ENCODE results near the gene IRF1.
A peak's percentile ranks its signal among the peaks of the same experiment; 100 is the strongest.

Gene IRF1

DNA sequence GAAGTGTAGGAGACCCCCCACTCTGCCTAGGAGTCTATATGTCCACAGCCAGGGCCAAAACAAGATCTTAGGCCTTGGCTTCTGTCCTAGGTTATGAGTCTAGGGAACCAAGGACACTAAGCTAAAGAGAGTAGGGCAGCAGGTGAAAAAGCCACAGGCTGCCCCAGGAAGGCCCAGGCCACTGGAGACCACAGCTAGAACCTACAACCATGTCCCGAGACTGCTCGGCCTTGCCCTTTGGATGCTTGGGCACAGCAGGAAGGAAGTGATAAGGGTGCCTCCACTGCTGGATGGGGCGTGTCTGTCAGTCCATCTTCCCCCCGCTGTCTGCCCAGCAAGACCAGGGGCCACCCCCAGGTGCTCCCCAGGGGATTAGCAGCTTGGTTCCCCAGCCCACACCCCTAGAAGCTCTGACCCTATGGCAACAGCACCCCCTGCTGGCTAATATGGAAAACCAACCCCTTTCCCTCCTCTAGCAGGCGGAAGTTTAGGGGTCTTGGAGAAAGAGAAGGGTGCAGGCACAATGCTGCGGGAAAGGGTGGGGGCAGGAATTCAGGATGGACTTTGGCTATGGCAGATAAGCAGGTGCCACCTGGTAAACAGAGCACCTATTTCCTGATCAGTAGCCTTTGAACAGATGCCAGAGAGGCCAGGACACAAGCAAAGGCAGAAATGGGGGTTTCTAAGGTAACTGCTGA, 10.5 kb upstream of the IRF1 start:
- DNase-seq = no peak

DNA sequence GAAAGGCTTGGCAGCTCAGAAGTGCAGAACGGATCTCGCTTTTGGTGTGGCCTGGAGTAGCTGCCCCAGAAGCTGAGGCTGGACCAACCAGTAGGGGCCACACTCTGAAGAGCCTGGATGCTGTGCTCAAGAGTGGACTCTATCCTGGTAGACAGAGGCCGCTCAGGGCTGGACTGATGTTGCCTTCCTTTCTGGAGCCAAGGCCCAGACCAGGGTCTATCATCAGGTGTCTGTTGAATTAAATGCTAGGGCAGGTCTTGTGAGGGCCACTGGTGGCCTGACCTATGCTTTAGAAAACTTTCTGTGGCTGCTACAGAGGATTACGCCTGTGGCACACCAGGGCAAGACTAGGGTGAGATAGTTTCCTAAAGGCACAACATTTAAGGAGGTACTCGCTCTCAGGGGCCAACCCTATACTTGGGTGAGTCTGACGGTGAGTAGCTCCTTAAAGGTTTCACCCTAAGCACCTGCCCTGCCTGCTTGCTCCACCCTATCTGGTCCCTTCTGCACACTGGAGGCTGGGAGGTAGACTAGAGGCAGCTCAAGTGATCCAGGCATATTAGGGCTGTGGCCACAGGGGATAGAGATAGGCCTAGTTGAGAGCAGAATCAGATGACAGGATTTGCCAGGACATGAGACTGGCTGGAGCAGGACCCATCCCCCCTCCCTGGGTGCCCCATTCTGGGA, 9.8 kb upstream of the IRF1 start:
- DNase-seq = no peak

DNA sequence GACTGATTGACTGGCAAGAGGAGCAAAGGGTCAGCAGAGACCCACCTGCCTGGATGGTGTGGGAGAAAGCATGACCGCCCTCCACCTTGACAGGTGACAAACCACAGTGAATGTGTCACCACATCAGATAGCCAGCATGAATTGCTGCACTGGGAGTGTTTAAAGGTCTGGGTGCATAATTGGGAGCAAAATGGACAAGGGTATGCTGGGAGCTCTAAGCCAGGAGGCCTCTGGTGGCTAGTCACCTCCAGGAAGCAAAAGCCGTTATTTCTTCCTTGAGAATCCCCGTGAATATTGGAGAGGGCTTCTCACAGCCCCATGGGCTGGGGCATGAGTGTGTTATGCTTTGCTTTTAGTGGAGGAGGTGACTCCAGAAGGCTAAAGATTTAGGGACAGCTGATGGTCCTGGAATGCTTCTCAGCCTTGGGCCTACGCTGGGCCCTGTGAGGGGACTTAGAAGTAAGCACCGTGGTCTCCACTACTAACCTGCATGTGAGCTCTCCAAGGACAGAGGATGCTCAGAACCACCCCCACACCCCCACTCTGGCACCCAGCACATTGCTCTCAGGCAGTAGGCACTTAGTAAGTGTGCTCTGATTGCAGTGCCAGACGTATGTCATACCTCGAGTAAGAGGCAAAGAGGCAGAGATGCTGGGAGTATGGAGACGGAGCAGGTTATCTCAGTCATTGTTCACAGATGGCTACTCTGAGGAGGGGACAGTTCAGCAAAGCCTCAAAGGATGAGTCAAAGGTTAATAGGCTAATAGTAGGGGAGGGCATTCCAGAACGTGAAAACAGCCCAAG, 9.1 kb upstream of the IRF1 start:
- no peak for DNase-seq

DNA sequence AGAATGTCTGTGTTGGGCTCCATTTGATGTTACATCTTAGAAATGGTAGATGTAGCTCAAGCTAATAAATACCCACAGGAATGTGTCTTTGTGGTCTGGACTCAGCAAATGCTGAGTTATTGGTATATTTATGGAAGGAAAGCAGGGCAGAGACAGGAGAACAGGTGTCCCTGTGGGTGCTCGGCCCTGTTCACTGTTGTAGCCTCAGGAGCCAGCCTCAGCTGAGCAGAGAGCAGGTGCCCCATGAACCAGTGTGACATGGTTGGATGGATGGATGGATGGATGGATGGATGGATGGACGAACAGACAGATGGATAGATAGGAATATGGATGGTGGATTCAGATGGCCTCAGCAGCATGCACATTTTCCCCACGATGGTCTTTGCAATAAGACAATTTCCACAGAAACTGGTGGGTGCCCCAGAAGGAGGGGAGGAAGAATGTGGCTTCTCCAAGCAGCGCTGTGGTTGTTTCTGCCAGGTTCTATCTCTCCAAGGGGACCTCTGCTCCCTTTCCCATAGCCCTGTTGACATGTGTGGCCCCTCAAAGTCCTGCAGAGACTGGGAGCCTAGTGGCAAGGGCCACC, 8.2 kb upstream of the IRF1 start:
- DNase-seq = no peak

- peak; percentile 77 for DNase-seq
Measured at GRCh38 chr5:132498152-132498551, 7.6 kb upstream of the IRF1 start.

GRCh38 chr5:132497488-132497997, 7.0 kb upstream of the IRF1 start:
- peak; percentile 66 for DNase-seq

- DNase-seq = peak; percentile 82
Measured at GRCh38 chr5:132496631-132497487, 6.3 kb upstream of the IRF1 start.

- peak; percentile 76 for DNase-seq
Measured at GRCh38 chr5:132496191-132496630, 5.6 kb upstream of the IRF1 start.

GRCh38 chr5:132495667-132496190, 5.2 kb upstream of the IRF1 start:
- peak; percentile 89 for DNase-seq

- no peak for DNase-seq
Measured at GRCh38 chr5:132493821-132494220, 3.2 kb upstream of the IRF1 start.

DNA sequence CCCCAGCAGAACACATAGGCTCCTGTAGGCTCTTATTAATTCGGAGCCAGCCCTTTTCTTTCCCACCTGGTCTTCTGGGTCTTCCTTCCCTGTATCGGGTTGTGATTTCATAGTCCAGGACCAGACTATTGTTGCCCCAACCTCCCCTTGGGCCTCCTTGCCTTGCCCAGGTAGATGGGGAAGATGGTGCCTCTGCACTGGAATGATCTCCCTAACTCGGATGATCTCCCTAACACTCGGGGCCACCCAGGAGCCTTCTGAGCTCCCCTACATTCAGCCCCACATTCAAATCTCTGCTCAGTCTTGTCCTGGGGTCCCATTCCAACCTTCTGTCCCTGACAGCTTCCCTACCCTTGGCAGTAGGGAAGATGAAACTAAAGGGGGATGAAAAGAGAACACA, 2.7 kb upstream of the IRF1 start:
- DNase-seq = no peak

GRCh38 chr5:132492386-132493125, 2.0 kb upstream of the IRF1 start:
- DNase-seq = no peak

GRCh38 chr5:132491368-132492364, 1.1 kb upstream of the IRF1 start:
- DNase-seq = no peak

GRCh38 chr5:132489871-132490483, 596 bp downstream of the IRF1 start:
- DNase-seq = no peak

DNA sequence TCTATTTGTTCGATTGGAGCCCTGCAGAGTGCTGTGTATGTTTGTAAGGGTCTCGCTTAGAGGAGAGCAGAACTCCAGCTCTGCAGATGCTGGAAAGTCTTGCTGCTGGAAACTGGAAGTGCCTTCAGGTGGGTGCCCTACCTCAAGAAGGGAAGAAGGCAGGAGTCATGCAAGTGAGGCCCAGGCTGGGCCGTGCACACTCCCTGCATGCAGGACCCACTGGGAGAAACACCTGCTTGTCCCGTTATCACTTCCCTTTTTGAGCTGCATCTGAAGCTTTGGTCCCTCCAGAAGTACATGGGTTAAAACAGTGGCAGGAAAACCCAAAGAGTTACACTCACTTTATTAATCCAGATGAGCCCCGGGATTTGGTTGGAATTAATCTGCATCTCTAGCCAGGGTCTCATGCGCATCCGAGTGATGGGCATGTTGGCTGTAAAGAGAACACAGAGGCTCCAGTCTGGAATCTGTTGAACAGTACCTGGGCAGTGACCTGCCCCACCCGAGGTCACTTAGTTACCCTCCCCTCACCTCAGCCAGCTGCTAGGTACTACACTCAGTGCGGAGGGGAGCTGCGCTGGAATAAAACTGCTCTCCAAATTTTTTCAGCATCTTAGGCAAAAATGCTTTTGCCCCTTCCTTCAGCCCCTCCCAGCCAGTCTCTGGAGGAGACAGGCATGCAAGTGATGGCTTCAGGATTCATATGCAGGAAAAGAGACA, 1.4 kb downstream of the IRF1 start:
- DNase-seq = no peak

- no peak for DNase-seq
Measured at GRCh38 chr5:132488590-132488989, 2.0 kb downstream of the IRF1 start.

GRCh38 chr5:132487841-132488555, 2.6 kb downstream of the IRF1 start:
- DNase-seq = no peak

GRCh38 chr5:132487095-132487428, 3.5 kb downstream of the IRF1 start:
- DNase-seq = no peak
